NCI-H146 treated with DMSO at 0.1 percent for 48 hours (cell line): ENCODE measurements around the gene SLC24A3.
"Not testable (repeated sequence)": the region's sequence is repeated elsewhere in the genome, so short reads cannot be mapped to it uniquely, and the experiment has no call there.

Experiments
- DNase-seq: peaks from one replicate; lab custom pipeline; 2025; ENCODE audit not compliant: unreplicated experiment; lab: John Stamatoyannopoulos, UW

SLC24A3 gene

GRCh38 chr20:19617256-19617655 is 404.8 kb downstream of the SLC24A3 start:
- DNase-seq: no peak

GRCh38 chr20:19618711-19619110 is 406.3 kb downstream of the SLC24A3 start:
- DNase-seq: no peak

GRCh38 chr20:19619904-19620430 is 407.5 kb downstream of the SLC24A3 start:
- no peak for DNase-seq

- DNase-seq: peak; percentile 54
Measured at GRCh38 chr20:19620446-19620845, 408.0 kb downstream of the SLC24A3 start.

GRCh38 chr20:19621072-19621471 is 408.6 kb downstream of the SLC24A3 start:
- DNase-seq: peak; percentile 54

- no peak for DNase-seq
Measured at GRCh38 chr20:19624221-19624965, 412.0 kb downstream of the SLC24A3 start.

- DNase-seq: no peak
Measured at GRCh38 chr20:19625426-19625825, 413.0 kb downstream of the SLC24A3 start.

- DNase-seq: no peak
Measured at GRCh38 chr20:19626896-19627295, 414.5 kb downstream of the SLC24A3 start.

- peak; percentile 66 for DNase-seq
Measured at GRCh38 chr20:19628570-19629134, 416.2 kb downstream of the SLC24A3 start.

- no peak for DNase-seq
Measured at GRCh38 chr20:19631410-19631809, 419.0 kb downstream of the SLC24A3 start.

GRCh38 chr20:19633985-19634384 is 421.5 kb downstream of the SLC24A3 start:
- DNase-seq: no peak

- not testable (repeated sequence) for DNase-seq
Measured at GRCh38 chr20:19639471-19640045, 427.1 kb downstream of the SLC24A3 start.

- no peak for DNase-seq
Measured at GRCh38 chr20:19642860-19643259, 430.4 kb downstream of the SLC24A3 start.

- no peak for DNase-seq
Measured at GRCh38 chr20:19644085-19644484, 431.6 kb downstream of the SLC24A3 start.

GRCh38 chr20:19646963-19647362 is 434.5 kb downstream of the SLC24A3 start:
- DNase-seq: no peak

- no peak for DNase-seq
Measured at GRCh38 chr20:19648024-19648423, 435.6 kb downstream of the SLC24A3 start.

GRCh38 chr20:19649041-19649440 is 436.6 kb downstream of the SLC24A3 start:
- DNase-seq: no peak

- no peak for DNase-seq
Measured at GRCh38 chr20:19652591-19653026, 440.2 kb downstream of the SLC24A3 start.

- no peak for DNase-seq
Measured at GRCh38 chr20:19653327-19653726, 440.9 kb downstream of the SLC24A3 start.

GRCh38 chr20:19654921-19655320 is 442.5 kb downstream of the SLC24A3 start:
- no peak for DNase-seq

GRCh38 chr20:19658137-19658536 is 445.7 kb downstream of the SLC24A3 start:
- no peak for DNase-seq

GRCh38 chr20:19659448-19659847 is 447.0 kb downstream of the SLC24A3 start:
- no peak for DNase-seq
